Pericardium fibroblast (primary cell): ENCODE results near the gene HPGD. TPM values are rescaled to one million over a fixed set of nuclear protein-coding genes. Genes with fewer than 3 reads are reported as not detected.

ENCODE experiments used
- total RNA-seq: library from RNA; depleted of rRNA; stranded (reverse); fragments of >200 nt; gene quantifications from 2 replicates; pipeline ENCODE4 v1.2.3, GENCODE V29; 2015

HPGD gene
- 0.43 TPM in 1 of 2 replicates, not detected in the other for total RNA-seq

GRCh38 chr4:174522183-174523024, at the start of gene HPGD:
HPGD (minus strand) TSS chr4:174522488; CDS start chr4:174522451, 37 bp downstream.

Other genes starting within 250 kb of the HPGD start
- gene FBXO8, start 238.8 kb downstream of the HPGD start, total RNA-seq: 19.5 and 21.5 TPM in 2 replicates
- 9.0 and 11.5 TPM in 2 replicates for gene CEP44, start 238.6 kb downstream of the HPGD start, total RNA-seq